ENCODE results near the gene MNDA. TPM values are rescaled to one million over a fixed set of nuclear protein-coding genes. Genes with fewer than 3 reads are reported as not detected.

MNDA gene
- 10 to 100 TPM; 25.0 to 27.2 TPM for total RNA-seq
- 100 to 1,000 TPM in 1 of 2 donors, 1 to 10 TPM in 1; 8.5 to 108 TPM for polyA plus RNA-seq
- long read RNA-seq, donor 1 = 0 reads
- long read RNA-seq, donor 2 = 0 reads
- long read RNA-seq, donor 3, partial matches to known transcripts = 0 of 1 reads
- long read RNA-seq, donor 3, other reads (novel, unspliced or antisense) = 0 of 1 reads
- long read RNA-seq, donor 4, partial matches to known transcripts = 0 of 2 reads
- long read RNA-seq, donor 4, other reads (novel, unspliced or antisense) = 0 of 2 reads
- long read RNA-seq, donor 5, partial matches to known transcripts = 0 of 2 reads
- long read RNA-seq, donor 5, other reads (novel, unspliced or antisense) = 0 of 2 reads

DNA sequence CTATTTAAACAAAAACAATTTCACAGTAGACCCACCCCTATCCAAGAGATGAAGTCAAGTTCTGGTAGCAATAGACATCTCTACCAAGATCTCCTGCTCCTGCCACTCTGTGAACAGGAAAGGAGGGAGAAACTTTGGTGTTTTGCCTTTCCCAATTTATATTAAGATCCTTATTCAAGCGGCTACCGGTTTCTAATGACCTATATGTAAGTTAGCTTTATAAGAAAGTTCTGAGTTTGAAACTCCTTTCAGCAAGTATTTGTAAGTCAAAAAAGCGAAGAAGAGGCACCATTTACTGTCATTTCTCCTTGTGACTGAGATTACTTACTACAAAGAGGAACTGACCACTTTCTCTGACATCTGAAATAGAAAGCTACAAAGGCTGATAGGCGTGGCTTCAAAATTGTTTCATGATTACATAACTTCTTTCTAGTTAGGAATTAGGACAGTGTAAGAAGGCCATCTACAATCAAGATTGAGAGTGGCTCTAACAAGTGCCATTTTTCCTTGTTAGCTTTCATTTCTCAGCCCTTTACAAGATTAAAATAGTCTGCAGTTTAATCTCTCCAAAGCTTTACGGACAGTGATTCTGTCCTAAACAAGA lies at the start of gene MNDA:
MNDA (plus strand) TSS at position 448 of the 604 bp plus-strand sequence. CDS start 10,803 bp downstream, outside the sequence.
- H3K4me3 ChIP-seq = no peak within 1 kb of the TSS
- no peaks in the 10 kb centered on the region for H3K27me3 ChIP-seq (ENCODE audit: control insufficient read depth in 3 of 3, insufficient read depth in 3 of 3, low read length in 2 of 3)
- H3K36me3 ChIP-seq (ENCODE audit: control insufficient read depth in 4 of 4, insufficient read depth in 4 of 4, low read length in 4 of 4) = no peaks in the 10 kb centered on the region
- 43 to 67% methylated on average over 5 of the region's 5 CpGs for WGBS, 2 donors
- H3K4me1 ChIP-seq (ENCODE audit: control insufficient read depth in 5 of 5, insufficient read depth in 5 of 5, low read length in 5 of 5) = no peaks in the 10 kb centered on the region
- peaks cover 0 to 8% (median 0%) of the 10 kb centered on the region in 4 donors for H3K9me3 ChIP-seq (ENCODE audit: control insufficient read depth in 4 of 4, insufficient read depth in 3 of 4, low read length in 3 of 4)
- H3K9ac ChIP-seq (ENCODE audit: insufficient read depth in 1 of 2, low read length in 2 of 2) = no peak within 1 kb of the TSS
- no peak within 1 kb of the TSS for H3K27ac ChIP-seq (ENCODE audit: low read depth in 1 of 2, low read length in 1 of 2)
- TF ChIP-seq, protein P1, sequence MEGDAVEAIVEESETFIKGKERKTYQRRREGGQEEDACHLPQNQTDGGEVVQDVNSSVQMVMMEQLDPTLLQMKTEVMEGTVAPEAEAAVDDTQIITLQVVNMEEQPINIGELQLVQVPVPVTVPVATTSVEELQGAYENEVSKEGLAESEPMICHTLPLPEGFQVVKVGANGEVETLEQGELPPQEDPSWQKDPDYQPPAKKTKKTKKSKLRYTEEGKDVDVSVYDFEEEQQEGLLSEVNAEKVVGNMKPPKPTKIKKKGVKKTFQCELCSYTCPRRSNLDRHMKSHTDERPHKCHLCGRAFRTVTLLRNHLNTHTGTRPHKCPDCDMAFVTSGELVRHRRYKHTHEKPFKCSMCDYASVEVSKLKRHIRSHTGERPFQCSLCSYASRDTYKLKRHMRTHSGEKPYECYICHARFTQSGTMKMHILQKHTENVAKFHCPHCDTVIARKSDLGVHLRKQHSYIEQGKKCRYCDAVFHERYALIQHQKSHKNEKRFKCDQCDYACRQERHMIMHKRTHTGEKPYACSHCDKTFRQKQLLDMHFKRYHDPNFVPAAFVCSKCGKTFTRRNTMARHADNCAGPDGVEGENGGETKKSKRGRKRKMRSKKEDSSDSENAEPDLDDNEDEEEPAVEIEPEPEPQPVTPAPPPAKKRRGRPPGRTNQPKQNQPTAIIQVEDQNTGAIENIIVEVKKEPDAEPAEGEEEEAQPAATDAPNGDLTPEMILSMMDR (IDR thresholded peaks at IDR 0.05; ENCODE audit: control extremely low read depth, extremely low read depth) = no peak
- ATAC-seq (ENCODE audit: insufficient read depth, low FRiP score) = peak; percentile 34
- peak in 2 of 3 donors; percentile 11 to 13 for DNase-seq

DNA sequence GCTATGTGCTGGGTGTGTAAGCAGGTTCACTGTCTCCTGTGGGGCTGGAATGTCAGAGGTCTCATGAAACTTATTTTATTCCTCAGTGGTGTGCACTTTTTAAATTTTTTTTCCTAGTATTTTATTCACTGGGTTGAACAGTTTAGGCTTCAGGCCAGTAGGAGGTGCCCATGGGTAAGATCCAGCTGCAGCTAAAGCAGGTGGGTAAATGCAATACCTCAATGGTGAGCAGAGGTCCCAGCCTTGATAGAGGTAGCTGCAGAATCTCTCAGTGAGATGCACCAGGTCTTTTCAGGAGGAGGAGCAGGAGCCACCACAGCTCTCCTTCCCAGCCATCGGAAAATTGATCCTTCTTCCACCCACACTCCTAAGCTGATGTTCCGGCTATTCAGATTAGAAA lies 37.5 kb upstream of the MNDA start:
- no peaks in the 10 kb centered on the region for H3K4me1 ChIP-seq (ENCODE audit: control insufficient read depth in 5 of 5, insufficient read depth in 5 of 5, low read length in 5 of 5)
- ATAC-seq (ENCODE audit: insufficient read depth, low FRiP score) (no peak), DNase-seq (no peak)
- no peak overlapping the region for H3K9ac ChIP-seq (ENCODE audit: insufficient read depth in 1 of 2, low read length in 2 of 2)
- 83 to 87% methylated on average over 2 of the region's 2 CpGs for WGBS, 2 donors
- TF ChIP-seq, protein P1 (IDR thresholded peaks at IDR 0.05; ENCODE audit: control extremely low read depth, extremely low read depth) = peak; percentile 6
- H3K27ac ChIP-seq (ENCODE audit: low read depth in 1 of 2, low read length in 1 of 2) = no peak overlapping the region
- H3K36me3 ChIP-seq (ENCODE audit: control insufficient read depth in 4 of 4, insufficient read depth in 4 of 4, low read length in 4 of 4) = no peaks in the 10 kb centered on the region
- no peaks in the 10 kb centered on the region for H3K27me3 ChIP-seq (ENCODE audit: control insufficient read depth in 3 of 3, insufficient read depth in 3 of 3, low read length in 2 of 3)
- H3K4me3 ChIP-seq = no peak overlapping the region
- H3K9me3 ChIP-seq (ENCODE audit: control insufficient read depth in 4 of 4, insufficient read depth in 3 of 4, low read length in 3 of 4) = peaks cover 0 to 2% (median 0%) of the 10 kb centered on the region in 4 donors

DNA sequence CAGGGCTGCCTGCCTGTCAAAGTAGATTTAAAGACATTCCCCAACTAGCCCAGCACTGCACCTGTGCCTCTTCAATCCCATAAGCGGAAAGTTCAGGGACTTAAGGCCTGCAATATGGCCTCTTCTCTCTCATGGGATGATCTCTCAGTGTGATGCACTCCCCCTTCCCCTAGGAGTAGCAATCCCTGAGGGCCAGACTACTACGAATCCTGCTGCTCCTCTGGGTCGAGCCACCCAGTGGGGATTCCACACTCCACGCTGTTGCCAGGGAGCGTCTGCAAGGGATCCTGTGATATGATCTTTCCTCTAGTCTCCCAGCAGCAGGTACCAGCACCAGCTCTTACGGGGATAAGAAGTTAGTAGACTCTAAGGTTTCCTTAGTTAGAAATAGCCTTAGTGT lies 36.9 kb upstream of the MNDA start:
- ATAC-seq (ENCODE audit: insufficient read depth, low FRiP score) (no peak), DNase-seq (no peak)
- 75 to 78% methylated on average over 6 of the region's 6 CpGs for WGBS, 2 donors

More for the DNA sequence above, 36.9 kb upstream of the MNDA start:
- no peaks in the 10 kb centered on the region for H3K4me1 ChIP-seq (ENCODE audit: control insufficient read depth in 5 of 5, insufficient read depth in 5 of 5, low read length in 5 of 5)
- H3K36me3 ChIP-seq (ENCODE audit: control insufficient read depth in 4 of 4, insufficient read depth in 4 of 4, low read length in 4 of 4) = no peaks in the 10 kb centered on the region
- H3K9me3 ChIP-seq (ENCODE audit: control insufficient read depth in 4 of 4, insufficient read depth in 3 of 4, low read length in 3 of 4) = peaks cover 0 to 2% (median 0%) of the 10 kb centered on the region in 4 donors
- TF ChIP-seq, protein P1 (IDR thresholded peaks at IDR 0.05; ENCODE audit: control extremely low read depth, extremely low read depth) = no peak
- H3K27ac ChIP-seq (ENCODE audit: low read depth in 1 of 2, low read length in 1 of 2) = no peak overlapping the region
- H3K27me3 ChIP-seq (ENCODE audit: control insufficient read depth in 3 of 3, insufficient read depth in 3 of 3, low read length in 2 of 3) = no peaks in the 10 kb centered on the region
- H3K9ac ChIP-seq (ENCODE audit: insufficient read depth in 1 of 2, low read length in 2 of 2) = no peak overlapping the region
- H3K4me3 ChIP-seq = no peak overlapping the region
